IMR-90 (cell line): ENCODE results near the gene KLHL2. TPM values are rescaled to one million over a fixed set of nuclear protein-coding genes. Genes with fewer than 3 reads are reported as not detected.

Source experiments
- ATAC-seq: fragments of 200-7000 bp; cut with Tn5 transposase; 2 replicates; pipeline ENCODE4 v1.9.1; 2020; ENCODE audit warnings: low read depth, mild to moderate bottlenecking, moderate library complexity
- BruUV-seq: library from RNA; stranded (reverse); fragments of 400-500 nt; replicated peaks from 2 replicates; lab custom pipeline; 2021; lab: Mats Ljungman, UMichigan
- CTCF ChIA-PET: fragments of 300-600 bp; formaldehyde crosslinking; extraction: SDS; loops from one replicate; lab custom pipeline; 2021; ENCODE audit warnings: antibody characterized with exemption; lab: Yijun Ruan, JAX
- POLR2A ChIA-PET: fragments of 300-600 bp; sonication (Branson Sonifier 250); formaldehyde crosslinking; loops from one replicate; lab custom pipeline; 2022; ENCODE audit warnings: antibody characterized with exemption; ENCODE audit not compliant: unreplicated experiment; lab: Charles Lee
- DNase-seq: peaks from one replicate; pipeline ENCODE4 v3.0.0; 2013
- H2AFZ ChIP-seq: replicated peaks from 2 replicates; pipeline ENCODE3; 2013; ENCODE audit warnings: low read length, mild to moderate bottlenecking; ENCODE audit not compliant: poor library complexity
- H2AK5ac ChIP-seq: 2 replicates; pipeline ENCODE4 v1.6.1; 2013; ENCODE audit warnings: low read depth, low read length, inconsistent platforms
- H2AK9ac ChIP-seq: replicated peaks from 2 replicates; pipeline ENCODE3; 2013; ENCODE audit warnings: mild to moderate bottlenecking, low read depth, low read length, moderate library complexity; ENCODE audit not compliant: poor library complexity
- H2BK120ac ChIP-seq: 2 replicates; pipeline ENCODE4 v1.6.1; 2013; ENCODE audit warnings: low read depth, low read length, inconsistent platforms
- H2BK15ac ChIP-seq: 3 replicates; pipeline ENCODE4 v1.6.1; 2013; ENCODE audit warnings: low read depth, low read length, inconsistent platforms
- H2BK20ac ChIP-seq: 2 replicates; pipeline ENCODE4 v1.6.1; 2013; ENCODE audit warnings: low read depth, mild to moderate bottlenecking, inconsistent platforms, low read length, moderate library complexity
- H2BK5ac ChIP-seq: 2 replicates; pipeline ENCODE4 v1.6.1; 2013; ENCODE audit warnings: mild to moderate bottlenecking, low read depth, low read length, inconsistent platforms; ENCODE audit not compliant: poor library complexity, severe bottlenecking
- H3K14ac ChIP-seq: replicated peaks from 2 replicates; pipeline ENCODE4 v1.6.1; 2013; ENCODE audit warnings: low read depth, low read length, inconsistent platforms
- H3K18ac ChIP-seq: 2 replicates; pipeline ENCODE4 v1.6.1; 2013; ENCODE audit warnings: low read depth, low read length, control low read depth
- H3K23ac ChIP-seq: 2 replicates; pipeline ENCODE4 v1.6.1; 2013; ENCODE audit warnings: low read depth, low read length, inconsistent platforms
- H3K27ac ChIP-seq: 2 replicates; pipeline ENCODE4 v1.5.1; 2013; ENCODE audit warnings: mild to moderate bottlenecking, control low read depth, low read length; ENCODE audit not compliant: insufficient read depth
- H3K27me3 ChIP-seq: 2 replicates; pipeline ENCODE4 v1.6.1; 2013; ENCODE audit warnings: low read length; ENCODE audit not compliant: control insufficient read depth, insufficient read depth
- H3K36me3 ChIP-seq: 2 replicates; pipeline ENCODE4 v1.6.1; 2013; ENCODE audit warnings: low read length, mixed read lengths; ENCODE audit not compliant: control insufficient read depth, insufficient read depth
- H3K4ac ChIP-seq: 2 replicates; pipeline ENCODE4 v1.6.1; 2013; ENCODE audit warnings: low read depth, low read length, inconsistent platforms
- H3K4me1 ChIP-seq: 2 replicates; pipeline ENCODE4 v1.6.1; 2013; ENCODE audit warnings: low read length, mixed read lengths; ENCODE audit not compliant: control insufficient read depth, insufficient read depth
- H3K4me2 ChIP-seq: 2 replicates; pipeline ENCODE4 v1.6.1; 2013; ENCODE audit warnings: low read depth, mild to moderate bottlenecking, control low read depth, low read length, moderate library complexity
- H3K4me3 ChIP-seq: 2 replicates; pipeline ENCODE4 v1.5.1; 2013; ENCODE audit warnings: low read depth, mild to moderate bottlenecking, control low read depth, low read length, moderate library complexity; ENCODE audit not compliant: insufficient read depth
- H3K56ac ChIP-seq: 2 replicates; pipeline ENCODE4 v1.6.1; 2013; ENCODE audit warnings: low read length, inconsistent platforms; ENCODE audit not compliant: insufficient read depth; ENCODE audit errors: extremely low read depth
- H3K79me1 ChIP-seq, 2 experiments: 2 replicates each; pipeline ENCODE4 v1.6.1; 2013; ENCODE audit warnings: low read length in 2 of 2, inconsistent platforms in 1 of 2, low read depth in 1 of 2
- H3K9ac ChIP-seq: 2 replicates; pipeline ENCODE4 v1.6.1; 2013; ENCODE audit warnings: low read depth, low read length, control low read depth
- H3K9me1 ChIP-seq: 2 replicates; pipeline ENCODE4 v1.6.1; 2013; ENCODE audit warnings: low read length, inconsistent platforms; ENCODE audit not compliant: insufficient read depth
- H3K9me3 ChIP-seq: 2 replicates; pipeline ENCODE4 v1.6.1; 2013; ENCODE audit warnings: low read length; ENCODE audit not compliant: control insufficient read depth, insufficient read depth
- H4K20me1 ChIP-seq: 2 replicates; pipeline ENCODE4 v1.6.1; 2013; ENCODE audit warnings: low read length, inconsistent platforms; ENCODE audit not compliant: insufficient read depth
- H4K5ac ChIP-seq: 2 replicates; pipeline ENCODE4 v1.6.1; 2013; ENCODE audit warnings: mild to moderate bottlenecking, low read depth, low read length, control low read depth
- H4K8ac ChIP-seq, 2 experiments: 2 replicates each; pipeline ENCODE4 v1.6.1; 2013; ENCODE audit warnings: low read depth in 2 of 2, low read length in 2 of 2, control low read depth in 1 of 2, inconsistent platforms in 1 of 2
- H4K91ac ChIP-seq: 2 replicates; pipeline ENCODE4 v1.6.1; 2013; ENCODE audit warnings: low read depth, low read length, inconsistent platforms; ENCODE audit not compliant: insufficient read depth
- BHLHE40 ChIP-seq: fragments of 150-350 bp; IDR thresholded peaks from 2 replicates; pipeline ENCODE4 v1.6.1; 2016; ENCODE audit warnings: mild to moderate bottlenecking, low read depth, low read length
- CEBPB ChIP-seq: IDR thresholded peaks from 2 replicates; pipeline ENCODE4 v1.6.1; 2012; ENCODE audit warnings: low read depth, low read length, improper control_type of control experiment
- CHD1 ChIP-seq: IDR thresholded peaks from 2 replicates; pipeline ENCODE4 v1.6.1; 2012; ENCODE audit warnings: low read depth, low read length, improper control_type of control experiment
- FOS ChIP-seq: fragments of 150-350 bp; IDR thresholded peaks from 2 replicates; pipeline ENCODE4 v1.6.1; 2016; ENCODE audit warnings: low read depth, low read length
- MAZ ChIP-seq: IDR thresholded peaks from 2 replicates; pipeline ENCODE4 v1.6.1; 2012; ENCODE audit warnings: low read depth, mild to moderate bottlenecking, low read length, improper control_type of control experiment, moderate library complexity, borderline replicate concordance
- MXI1 ChIP-seq: IDR thresholded peaks from 2 replicates; pipeline ENCODE4 v1.6.1; 2012; ENCODE audit warnings: low read depth, mild to moderate bottlenecking, low read length, moderate library complexity, borderline replicate concordance
- NFE2L2 ChIP-seq: fragments of 150-350 bp; IDR thresholded peaks from 2 replicates; pipeline ENCODE4 v1.6.1; 2016; ENCODE audit warnings: low read depth, mild to moderate bottlenecking, low read length
- POLR2A ChIP-seq: IDR thresholded peaks from 2 replicates; pipeline ENCODE4 v1.6.1; 2012; ENCODE audit warnings: mild to moderate bottlenecking, low read depth, low read length
- RAD21 ChIP-seq: IDR thresholded peaks from 2 replicates; pipeline ENCODE4 v1.6.1; 2012; ENCODE audit warnings: low read length, improper control_type of control experiment
- RCOR1 ChIP-seq: IDR thresholded peaks from 2 replicates; pipeline ENCODE4 v1.6.1; 2012; ENCODE audit warnings: mild to moderate bottlenecking, low read length, improper control_type of control experiment; ENCODE audit not compliant: insufficient replicate concordance
- RFX5 ChIP-seq: IDR thresholded peaks from 2 replicates; pipeline ENCODE4 v1.8.0; 2012; ENCODE audit warnings: low read depth, mild to moderate bottlenecking, low read length, moderate library complexity
- SMC3 ChIP-seq: fragments of 150-350 bp; IDR thresholded peaks from 2 replicates; pipeline ENCODE4 v1.6.1; 2016; ENCODE audit warnings: low read depth, mild to moderate bottlenecking, antibody characterized with exemption, low read length, moderate library complexity
- WGBS, 2 experiments: methylation state at CpG; one replicate each; pipeline versions ENCODE4 v1.1.5 to v1.1.7; 2013; ENCODE audit warnings: missing lambda C conversion rate in 2 of 2; ENCODE audit not compliant: insufficient read length in 1 of 2; ENCODE audit errors: extremely low coverage in 2 of 2; 5-methylcytosine and 5-hydroxymethylcytosine counted together
- dilution Hi-C: fragments of 300-500 bp; cut with HindIII; formaldehyde crosslinking; loops from one replicate; pipeline ENCODE4 v1.14.3; 2018; ENCODE audit warnings: low sequenced_read_pairs; ENCODE audit not compliant: unreplicated experiment
- in situ Hi-C: fragments of 300-500 bp; cut with MboI; formaldehyde crosslinking; loops from 3 replicates; pipeline ENCODE4 v1.14.3; 2019; ENCODE audit warnings: low sequenced_read_pairs, inconsistent platforms, mixed read lengths
- intact Hi-C: fragments of 100-400 bp; cut with micrococcal nuclease; formaldehyde crosslinking; loops from 2 replicates; pipeline ENCODE4 v1.10.0; 2022
- polyA plus RNA-seq, 3 experiments: library from polyadenylated mRNA; depleted of rRNA; stranded (reverse); fragments of >200 nt; gene quantifications; 2 replicates each; pipeline ENCODE4 v1.2.3, GENCODE V29; 2012; ENCODE audit warnings: low replicate concordance in 1 of 3
- total RNA-seq: library from RNA; depleted of rRNA; stranded (reverse); fragments of >200 nt; gene quantifications from 2 replicates; pipeline ENCODE4 v1.2.3, GENCODE V29; 2012
- TF ChIP-seq, protein P1 (sequence below): fragments of 150-350 bp; IDR thresholded peaks from 2 replicates; pipeline ENCODE4 v1.6.1; 2016; ENCODE audit warnings: low read depth, mild to moderate bottlenecking, low read length, moderate library complexity, borderline replicate concordance
- TF ChIP-seq, protein P2 (sequence below): fragments of 150-350 bp; IDR thresholded peaks from 2 replicates; pipeline ENCODE4 v1.6.1; 2017; ENCODE audit warnings: mild to moderate bottlenecking, antibody characterized with exemption, low read length, low read depth
- TF ChIP-seq, protein P3 (sequence below): conservative IDR thresholded peaks from 2 replicates; pipeline ENCODE4 v1.5.1; 2012; ENCODE audit warnings: mild to moderate bottlenecking, low read depth, low read length, improper control_type of control experiment

KLHL2 gene
- total and polyA plus RNA-seq, 2 of the 4 experiments (the other 2 are of a cell fraction), result 11.0 to 12.4 TPM

DNA sequence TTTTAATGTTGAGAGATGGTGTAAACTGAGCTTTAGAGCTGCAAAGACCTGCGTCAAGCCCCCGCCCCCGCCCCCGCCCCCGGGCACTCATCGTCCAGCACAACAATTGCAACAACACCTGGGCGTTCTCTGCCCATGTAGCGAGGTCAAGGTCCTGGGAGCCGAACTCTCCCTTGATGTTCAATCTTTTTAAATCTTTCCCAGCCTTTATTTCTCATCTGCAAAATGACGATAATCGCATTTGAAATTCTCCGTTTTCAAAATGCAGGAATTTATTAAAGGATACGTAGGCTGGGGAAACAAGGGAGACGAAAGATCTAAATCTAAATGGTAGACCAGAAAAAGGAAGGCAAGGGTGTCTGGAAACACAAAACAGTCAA is 119.5 kb downstream of the KLHL2 start:
- Histone ChIP-seq H3K9me3 (no peaks in the 10 kb centered on the region), H2AK5ac (no peak overlapping the region), H2AFZ (peak overlapping the region; percentile 98), H3K14ac (peak overlapping the region; percentile 45; the same call in 1 of the 2 replicates), H3K9ac (peak overlapping the region; percentile 64), H3K56ac (peak overlapping the region; percentile 86), H3K27me3 (no peaks in the 10 kb centered on the region), H4K8ac (peak overlapping the region in 1 of 2 experiments; percentile 80; a peak in 3 of 4 replicates), H3K4ac (no peak overlapping the region), H4K5ac (peak overlapping the region; percentile 33; the same call in 1 of the 2 replicates), H2BK120ac (peak overlapping the region; percentile 45), H3K4me2 (peak overlapping the region; percentile 79), H2BK20ac (no peak overlapping the region), H2BK15ac (peak overlapping the region; percentile 45; the same call in 1 of the 3 replicates), H3K27ac (peak overlapping the region; percentile 14), H2AK9ac (no peak overlapping the region), H3K18ac (peak overlapping the region; percentile 37; the same call in 1 of the 2 replicates), H3K4me3 (peak overlapping the region; percentile 74), H4K20me1 (no peaks in the 10 kb centered on the region), H3K36me3 (no peaks in the 10 kb centered on the region), H3K9me1 (0 out of 2 replicates have a peak, but pooled peaks cover 4% of the 10 kb centered on the region), H4K91ac (no peak overlapping the region), H2BK5ac (peak overlapping the region; percentile 81), H3K23ac (no peak overlapping the region; the same call in 1 of the 2 replicates), H3K79me1 (peaks cover 6 to 26% of the 10 kb centered on the region in 2 experiments), H3K4me1 (peaks cover 3% of the 10 kb centered on the region; the same call in 1 of the 2 replicates)
- peak; percentile 9 for DNase-seq
- ATAC-seq, result peak; percentile 0; the same call in 1 of the 2 replicates
- POLR2A ChIA-PET, result interaction anchor here (0.8 kb wide), 1 partner anchor 12 kb away, joined by 3 read pairs; no protein-coding TSS in a partner anchor
- CTCF ChIA-PET, result no interaction called here
- intact Hi-C loops, result loop anchor here (1.0 to 2.0 kb wide), 3 partner anchors 52 to 215 kb away; partner anchors contain the start of genes CPE, KLHL2 and TMEM192
- dilution Hi-C loops, result no loop called here
- in situ Hi-C loops, result loop anchor here (25.0 kb wide), 1 partner anchor 115 kb away; the partner anchor contains the start of gene KLHL2
- TF ChIP-seq RCOR1 (no peak), NFE2L2 (no peak), POLR2A (no peak), MXI1 (no peak), CEBPB (no peak), MAZ (no peak), SMC3 (no peak), BHLHE40 (no peak), RFX5 (no peak), FOS (no peak), RAD21 (no peak), CHD1 (no peak)
- TF ChIP-seq, protein P1, sequence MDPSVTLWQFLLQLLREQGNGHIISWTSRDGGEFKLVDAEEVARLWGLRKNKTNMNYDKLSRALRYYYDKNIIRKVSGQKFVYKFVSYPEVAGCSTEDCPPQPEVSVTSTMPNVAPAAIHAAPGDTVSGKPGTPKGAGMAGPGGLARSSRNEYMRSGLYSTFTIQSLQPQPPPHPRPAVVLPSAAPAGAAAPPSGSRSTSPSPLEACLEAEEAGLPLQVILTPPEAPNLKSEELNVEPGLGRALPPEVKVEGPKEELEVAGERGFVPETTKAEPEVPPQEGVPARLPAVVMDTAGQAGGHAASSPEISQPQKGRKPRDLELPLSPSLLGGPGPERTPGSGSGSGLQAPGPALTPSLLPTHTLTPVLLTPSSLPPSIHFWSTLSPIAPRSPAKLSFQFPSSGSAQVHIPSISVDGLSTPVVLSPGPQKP, result no peak
- TF ChIP-seq, protein P2, sequence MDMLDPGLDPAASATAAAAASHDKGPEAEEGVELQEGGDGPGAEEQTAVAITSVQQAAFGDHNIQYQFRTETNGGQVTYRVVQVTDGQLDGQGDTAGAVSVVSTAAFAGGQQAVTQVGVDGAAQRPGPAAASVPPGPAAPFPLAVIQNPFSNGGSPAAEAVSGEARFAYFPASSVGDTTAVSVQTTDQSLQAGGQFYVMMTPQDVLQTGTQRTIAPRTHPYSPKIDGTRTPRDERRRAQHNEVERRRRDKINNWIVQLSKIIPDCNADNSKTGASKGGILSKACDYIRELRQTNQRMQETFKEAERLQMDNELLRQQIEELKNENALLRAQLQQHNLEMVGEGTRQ, result no peak
- TF ChIP-seq, protein P3, sequence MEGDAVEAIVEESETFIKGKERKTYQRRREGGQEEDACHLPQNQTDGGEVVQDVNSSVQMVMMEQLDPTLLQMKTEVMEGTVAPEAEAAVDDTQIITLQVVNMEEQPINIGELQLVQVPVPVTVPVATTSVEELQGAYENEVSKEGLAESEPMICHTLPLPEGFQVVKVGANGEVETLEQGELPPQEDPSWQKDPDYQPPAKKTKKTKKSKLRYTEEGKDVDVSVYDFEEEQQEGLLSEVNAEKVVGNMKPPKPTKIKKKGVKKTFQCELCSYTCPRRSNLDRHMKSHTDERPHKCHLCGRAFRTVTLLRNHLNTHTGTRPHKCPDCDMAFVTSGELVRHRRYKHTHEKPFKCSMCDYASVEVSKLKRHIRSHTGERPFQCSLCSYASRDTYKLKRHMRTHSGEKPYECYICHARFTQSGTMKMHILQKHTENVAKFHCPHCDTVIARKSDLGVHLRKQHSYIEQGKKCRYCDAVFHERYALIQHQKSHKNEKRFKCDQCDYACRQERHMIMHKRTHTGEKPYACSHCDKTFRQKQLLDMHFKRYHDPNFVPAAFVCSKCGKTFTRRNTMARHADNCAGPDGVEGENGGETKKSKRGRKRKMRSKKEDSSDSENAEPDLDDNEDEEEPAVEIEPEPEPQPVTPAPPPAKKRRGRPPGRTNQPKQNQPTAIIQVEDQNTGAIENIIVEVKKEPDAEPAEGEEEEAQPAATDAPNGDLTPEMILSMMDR, result no peak
- 0% methylated on average over 3 of the region's 14 CpGs; no CpG with 5 or more reads in 1 of the 2 experiments for WGBS, 2 experiments
- BruUV-seq, result no TSS peak
